HEK293T (cell line): ENCODE results near the gene FIGLA.

Source experiments
- BHLHE40 ChIP-seq: fragments of 450-650 bp; IDR thresholded peaks from 2 replicates; pipeline ENCODE4 v1.6.1; 2016; ENCODE audit warnings: mild to moderate bottlenecking, moderate library complexity, borderline replicate concordance
- CTBP1 ChIP-seq: fragments of 450-650 bp; IDR thresholded peaks from 2 replicates; pipeline ENCODE4 v1.6.1; 2016; ENCODE audit warnings: borderline replicate concordance
- FOXA1 ChIP-seq: fragments of 450-650 bp; IDR thresholded peaks from 2 replicates; pipeline ENCODE4 v1.6.1; 2016; ENCODE audit warnings: mild to moderate bottlenecking
- FOXM1 ChIP-seq: fragments of 450-650 bp; IDR thresholded peaks from 2 replicates; pipeline ENCODE4 v1.6.1; 2017; ENCODE audit warnings: mild to moderate bottlenecking, borderline replicate concordance
- HDGF ChIP-seq: fragments of 450-650 bp; IDR thresholded peaks from 2 replicates; pipeline ENCODE4 v1.6.1; 2017; ENCODE audit warnings: antibody characterized with exemption, borderline replicate concordance
- L3MBTL2 ChIP-seq: fragments of 450-650 bp; conservative IDR thresholded peaks from 2 replicates; pipeline ENCODE4 v1.6.1; 2016; ENCODE audit warnings: mild to moderate bottlenecking
- LEF1 ChIP-seq: fragments of 450-650 bp; IDR thresholded peaks from 2 replicates; pipeline ENCODE4 v1.6.1; 2017; ENCODE audit warnings: mild to moderate bottlenecking, borderline replicate concordance
- SP1 ChIP-seq: fragments of 450-650 bp; IDR thresholded peaks from 2 replicates; pipeline ENCODE4 v1.6.1; 2017
- TARDBP ChIP-seq: fragments of 450-650 bp; IDR thresholded peaks from 2 replicates; pipeline ENCODE4 v1.6.1; 2016
- ZNF384 ChIP-seq: fragments of 450-650 bp; IDR thresholded peaks from 2 replicates; pipeline ENCODE4 v1.6.1; 2016
- TF ChIP-seq, protein P1 (sequence below): fragments of 450-650 bp; IDR thresholded peaks from 2 replicates; pipeline ENCODE4 v1.6.1; 2016

DNA sequence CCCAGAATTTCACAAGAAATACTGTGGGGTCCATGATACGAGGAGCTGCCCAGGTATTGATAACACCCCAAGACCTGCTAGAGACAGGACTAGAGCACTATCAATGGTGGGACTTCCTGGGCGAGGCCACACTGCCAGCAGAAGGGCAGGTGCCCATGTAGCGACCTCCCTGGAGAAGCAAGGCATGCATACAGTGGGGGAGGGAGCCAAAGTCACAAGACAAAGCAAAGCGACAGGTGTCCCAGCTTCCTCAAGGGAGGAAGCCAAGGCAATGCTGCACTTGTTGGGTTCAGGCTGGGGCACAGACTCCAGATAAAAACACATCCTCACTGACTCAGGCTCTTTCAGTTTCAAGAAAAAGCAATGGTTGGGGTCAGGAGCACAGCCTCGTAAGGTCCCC lies 37.7 kb upstream of the FIGLA start:
- no peak for TF ChIP-seq LEF1
- TF ChIP-seq SP1: no peak
- TF ChIP-seq FOXA1: no peak
- no peak for TF ChIP-seq ZNF384
- no peak for TF ChIP-seq HDGF
- TF ChIP-seq L3MBTL2: no peak
- TF ChIP-seq, protein P1, sequence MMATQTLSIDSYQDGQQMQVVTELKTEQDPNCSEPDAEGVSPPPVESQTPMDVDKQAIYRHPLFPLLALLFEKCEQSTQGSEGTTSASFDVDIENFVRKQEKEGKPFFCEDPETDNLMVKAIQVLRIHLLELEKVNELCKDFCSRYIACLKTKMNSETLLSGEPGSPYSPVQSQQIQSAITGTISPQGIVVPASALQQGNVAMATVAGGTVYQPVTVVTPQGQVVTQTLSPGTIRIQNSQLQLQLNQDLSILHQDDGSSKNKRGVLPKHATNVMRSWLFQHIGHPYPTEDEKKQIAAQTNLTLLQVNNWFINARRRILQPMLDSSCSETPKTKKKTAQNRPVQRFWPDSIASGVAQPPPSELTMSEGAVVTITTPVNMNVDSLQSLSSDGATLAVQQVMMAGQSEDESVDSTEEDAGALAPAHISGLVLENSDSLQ: no peak
- TF ChIP-seq BHLHE40: no peak
- no peak for TF ChIP-seq FOXM1
- no peak for TF ChIP-seq TARDBP
- no peak for TF ChIP-seq CTBP1
